T-cell (primary cell): ENCODE data around the gene PTCD1. TPM values are rescaled to one million over a fixed set of nuclear protein-coding genes. Genes with fewer than 3 reads are reported as not detected.
"Not testable (repeated sequence)": the region's sequence is repeated elsewhere in the genome, so short reads cannot be mapped to it uniquely, and the experiment has no call there.

Experiments
- ATAC-seq, 4 experiments: fragments of 200-7000 bp in 3 of 4; fragments of 150-1000 bp in 1 of 4; cut with Tn5 transposase; replicated peaks in 1 of 4; 1 replicate in 3 of 4; 2 replicates in 1 of 4; pipeline ENCODE4 v1.10.0; 2021; ENCODE audit warnings: moderate library complexity in 3 of 4, mild to moderate bottlenecking in 2 of 4, moderate number of reproducible peaks in 1 of 4
- CTCF ChIA-PET, 2 donors: fragments of 300-600 bp; sonication (Branson Sonifier 250); formaldehyde crosslinking; loops; one replicate each; lab custom pipeline; 2022; ENCODE audit warnings: antibody characterized with exemption in 2 of 2; lab: Charles Lee
- POLR2A ChIA-PET, 2 donors: fragments of 300-600 bp; sonication (Branson Sonifier 250); formaldehyde crosslinking; loops; one replicate each; lab custom pipeline; 2022; ENCODE audit warnings: antibody characterized with exemption in 2 of 2; lab: Charles Lee
- DNase-seq, 35 experiments: peaks; one replicate each; pipeline versions ENCODE4 v3.0.0 to v3.0.0-alpha.2; 2013 to 2023
- H3K27ac ChIP-seq: one replicate; pipeline ENCODE4 v1.5.1; 2013; ENCODE audit warnings: low read length
- H3K27me3 ChIP-seq, 2 experiments: replicated peaks in 1 of 2; 1 replicate in 1 of 2; 2 replicates in 1 of 2; pipeline versions ENCODE4 v1.6.1 to v1.7.0; 2013; ENCODE audit warnings: low read length in 1 of 2, mixed read lengths in 1 of 2; ENCODE audit not compliant: control insufficient read depth in 2 of 2, insufficient read depth in 2 of 2; ENCODE audit errors: extremely low read depth in 1 of 2
- H3K36me3 ChIP-seq, 2 donors: 1 replicate in 1 of 2; 2 replicates in 1 of 2; pipeline versions ENCODE4 v1.6.1 to v1.7.0; 2013; ENCODE audit warnings: low read length in 1 of 2; ENCODE audit not compliant: control insufficient read depth in 2 of 2, insufficient read depth in 1 of 2; ENCODE audit errors: extremely low read depth in 1 of 2
- H3K4me1 ChIP-seq, 2 experiments: 1 replicate in 1 of 2; 2 replicates in 1 of 2; pipeline versions ENCODE4 v1.6.1 to v1.7.0; 2013; ENCODE audit warnings: low read length in 2 of 2, mixed read lengths in 1 of 2; ENCODE audit not compliant: insufficient read depth in 2 of 2, control insufficient read depth in 1 of 2; ENCODE audit errors: extremely low read depth in 1 of 2
- H3K4me3 ChIP-seq, 2 donors: 1 replicate in 1 of 2; 2 replicates in 1 of 2; pipeline versions ENCODE4 v1.5.1 to v1.7.0; 2013; ENCODE audit warnings: mild to moderate bottlenecking in 2 of 2, low read length in 1 of 2, moderate library complexity in 1 of 2; ENCODE audit not compliant: control insufficient read depth in 1 of 2; ENCODE audit errors: extremely low read depth in 1 of 2
- H3K9me3 ChIP-seq: 2 replicates; pipeline ENCODE4 v1.7.0; 2013
- H3K27ac Mint-ChIP-seq, 2 donors: one replicate each; pipeline ENCODE4 v1.8.0; 2020 to 2021; ENCODE audit warnings: mild to moderate bottlenecking in 2 of 2, mixed read lengths in 2 of 2
- H3K27me3 Mint-ChIP-seq, 2 donors: one replicate each; pipeline ENCODE4 v1.8.0; 2021 to 2022; ENCODE audit warnings: mixed read lengths in 2 of 2
- H3K36me3 Mint-ChIP-seq: one replicate; pipeline ENCODE4 v1.8.0; 2021; ENCODE audit warnings: mixed read lengths
- H3K4me1 Mint-ChIP-seq, 3 donors: one replicate each; pipeline ENCODE4 v1.8.0; 2020 to 2022; ENCODE audit warnings: mixed read lengths in 3 of 3, mild to moderate bottlenecking in 1 of 3
- H3K4me3 Mint-ChIP-seq, 3 donors: one replicate each; pipeline ENCODE4 v1.8.0; 2020 to 2022; ENCODE audit warnings: mild to moderate bottlenecking in 3 of 3, mixed read lengths in 3 of 3, moderate library complexity in 3 of 3
- H3K9me3 Mint-ChIP-seq, 3 donors: one replicate each; pipeline ENCODE4 v1.8.0; 2020 to 2022; ENCODE audit warnings: mixed read lengths in 3 of 3
- WGBS: methylation state at CpG from one replicate; pipeline ENCODE4 v1.1.5; 2013; ENCODE audit warnings: missing lambda C conversion rate; ENCODE audit not compliant: insufficient coverage; 5-methylcytosine and 5-hydroxymethylcytosine counted together
- total RNA-seq, 35 experiments: library from RNA in 6 of 35; stranded (reverse) in 6 of 35; fragments of 120-200 nt in 1 of 35; gene quantifications; one replicate each; pipeline versions ENCODE4 v1.2.1 to v1.2.4 and lab custom pipeline; 2013 to 2026

Gene PTCD1
- total RNA-seq, 5 donors from 2014 or later (not counting 1 experiment from before 2014, with no cell fraction given), result 5.4 to 11.6 (median 10.5) TPM

DNA sequence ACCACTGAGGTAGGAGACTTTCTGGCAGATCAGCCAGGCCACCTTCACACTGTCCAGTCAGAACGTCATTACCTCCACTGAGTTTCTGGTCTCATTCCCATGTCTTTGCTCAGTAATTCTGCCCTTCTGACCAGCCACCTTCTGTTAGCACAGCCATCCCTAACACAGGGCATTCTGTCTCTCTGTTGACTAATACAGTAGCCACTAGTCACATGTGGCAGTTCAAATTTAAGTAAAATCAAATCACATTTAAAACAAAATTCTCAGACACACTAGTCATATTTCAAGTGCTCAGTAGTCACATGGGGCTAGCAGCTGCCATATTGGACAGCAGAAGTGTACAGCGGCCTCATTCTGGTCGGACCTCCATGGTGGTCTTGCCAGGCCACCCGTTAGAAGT is 7.5 kb upstream of the PTCD1 start:
- H3K4me1 Mint-ChIP-seq, result peaks cover 13 to 15% (median 13%) of the 10 kb centered on the region in 3 donors
- no peak overlapping the region for H3K27ac Mint-ChIP-seq
- ATAC-seq (no peak), DNase-seq (no peak)
- Histone ChIP-seq H3K36me3 (peaks cover 12 to 66% of the 10 kb centered on the region in 2 donors), H3K9me3 (no peaks in the 10 kb centered on the region), H3K27me3 (no peaks in the 10 kb centered on the region), H3K4me3 (no peak overlapping the region), H3K27ac (no peak overlapping the region), H3K4me1 (peaks cover 0 to 2% of the 10 kb centered on the region in 2 experiments)
- no peaks in the 10 kb centered on the region for H3K27me3 Mint-ChIP-seq
- CTCF ChIA-PET, result no interaction called here
- no peak overlapping the region for H3K4me3 Mint-ChIP-seq
- peaks cover 32% of the 10 kb centered on the region for H3K36me3 Mint-ChIP-seq
- POLR2A ChIA-PET, result interaction anchor here in 1 of 2 donors (0.6 kb wide), 1 partner anchor 79 kb away, joined by 7 read pairs; no protein-coding TSS in a partner anchor
- 93% methylated on average over 4 of the region's 4 CpGs for WGBS
- H3K9me3 Mint-ChIP-seq, result no peaks in the 10 kb centered on the region

- no peak for ATAC-seq
- POLR2A ChIA-PET, result no interaction called here
- Mint-ChIP-seq H3K4me1 (peaks cover 32 to 41% (median 39%) of the 10 kb centered on the region in 3 donors), H3K4me3 (peak overlapping the region; percentile 91 to 100 (median 95)), H3K27me3 (no peaks in the 10 kb centered on the region), H3K36me3 (peaks cover 14% of the 10 kb centered on the region), H3K9me3 (no peaks in the 10 kb centered on the region), H3K27ac (peak overlapping the region in 1 of 2 donors; percentile 92)
- H3K4me3 ChIP-seq, result no peak overlapping the region
- CTCF ChIA-PET, result no interaction called here
- WGBS, result no CpG with 5 or more reads among the region's 9 CpGs
- no peaks in the 10 kb centered on the region for H3K27me3 ChIP-seq
- H3K27ac ChIP-seq, result no peak overlapping the region
- peaks cover 0 to 20% of the 10 kb centered on the region in 2 donors for H3K36me3 ChIP-seq
- H3K4me1 ChIP-seq, result peaks cover 0 to 28% of the 10 kb centered on the region in 2 experiments
- H3K9me3 ChIP-seq, result no peaks in the 10 kb centered on the region
- DNase-seq, result no peak
Measured at GRCh38 chr7:99440195-99440594, 1.6 kb upstream of the PTCD1 start.

DNA sequence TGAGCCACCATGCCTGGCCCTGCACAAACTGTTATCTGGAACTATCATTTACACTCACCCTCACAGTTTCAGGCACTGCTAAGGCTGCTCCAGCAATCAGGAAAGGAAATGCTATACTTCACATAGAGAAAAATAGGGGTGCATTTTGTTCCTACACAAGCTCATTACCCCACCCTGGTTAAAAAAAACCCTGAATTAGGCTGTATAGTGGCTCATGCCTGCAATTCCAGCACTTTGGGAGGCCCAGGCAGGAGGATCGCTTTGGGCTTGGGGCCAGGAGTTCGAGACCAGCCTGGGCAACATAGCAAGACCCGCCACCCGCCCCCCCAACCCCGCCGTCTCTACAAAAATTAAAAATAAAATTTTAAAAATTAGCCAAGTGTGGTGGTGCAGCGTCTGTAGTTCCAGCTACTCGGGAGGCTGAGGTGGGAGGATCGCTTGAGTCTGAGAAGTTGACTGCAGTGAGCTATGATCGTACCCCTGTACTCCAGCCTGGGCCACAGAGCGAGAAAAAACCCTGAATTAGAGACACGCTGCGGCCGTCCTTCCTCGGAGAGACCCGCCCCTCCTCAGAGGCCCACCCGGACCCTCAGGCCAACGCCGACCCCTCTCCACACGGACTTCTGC is 539 bp downstream of the PTCD1 start:
- Mint-ChIP-seq H3K9me3 (no peaks in the 10 kb centered on the region), H3K27me3 (no peaks in the 10 kb centered on the region), H3K4me3 (peak overlapping the region; percentile 91 to 100 (median 95)), H3K27ac (peak overlapping the region; percentile 95 to 96), H3K36me3 (peaks cover 13% of the 10 kb centered on the region), H3K4me1 (peaks cover 29 to 37% (median 36%) of the 10 kb centered on the region in 3 donors)
- H3K9me3 ChIP-seq, result no peaks in the 10 kb centered on the region
- CTCF ChIA-PET, result interaction anchor here in 1 of 2 donors (0.7 kb wide), 1 partner anchor 23 kb away, joined by 3 read pairs; no protein-coding TSS in a partner anchor
- peaks cover 0 to 28% of the 10 kb centered on the region in 2 experiments for H3K4me1 ChIP-seq
- H3K36me3 ChIP-seq, result peaks cover 0 to 10% of the 10 kb centered on the region in 2 donors
- no peaks in the 10 kb centered on the region for H3K27me3 ChIP-seq
- POLR2A ChIA-PET, result no interaction called here
- DNase-seq, result peak in 3 of 35 experiments; percentile 4 to 6 (median 5)
- 3% methylated on average over 12 of the region's 20 CpGs for WGBS
- H3K27ac ChIP-seq, result peak overlapping the region; percentile 85
- peak overlapping the region; percentile 82 to 92 for H3K4me3 ChIP-seq
- ATAC-seq, result peak; percentile 10 to 28 (median 22)

- no peak overlapping the region for H3K4me3 Mint-ChIP-seq
Measured at GRCh38 chr7:99433158-99433557, 5.4 kb downstream of the PTCD1 start.

DNA sequence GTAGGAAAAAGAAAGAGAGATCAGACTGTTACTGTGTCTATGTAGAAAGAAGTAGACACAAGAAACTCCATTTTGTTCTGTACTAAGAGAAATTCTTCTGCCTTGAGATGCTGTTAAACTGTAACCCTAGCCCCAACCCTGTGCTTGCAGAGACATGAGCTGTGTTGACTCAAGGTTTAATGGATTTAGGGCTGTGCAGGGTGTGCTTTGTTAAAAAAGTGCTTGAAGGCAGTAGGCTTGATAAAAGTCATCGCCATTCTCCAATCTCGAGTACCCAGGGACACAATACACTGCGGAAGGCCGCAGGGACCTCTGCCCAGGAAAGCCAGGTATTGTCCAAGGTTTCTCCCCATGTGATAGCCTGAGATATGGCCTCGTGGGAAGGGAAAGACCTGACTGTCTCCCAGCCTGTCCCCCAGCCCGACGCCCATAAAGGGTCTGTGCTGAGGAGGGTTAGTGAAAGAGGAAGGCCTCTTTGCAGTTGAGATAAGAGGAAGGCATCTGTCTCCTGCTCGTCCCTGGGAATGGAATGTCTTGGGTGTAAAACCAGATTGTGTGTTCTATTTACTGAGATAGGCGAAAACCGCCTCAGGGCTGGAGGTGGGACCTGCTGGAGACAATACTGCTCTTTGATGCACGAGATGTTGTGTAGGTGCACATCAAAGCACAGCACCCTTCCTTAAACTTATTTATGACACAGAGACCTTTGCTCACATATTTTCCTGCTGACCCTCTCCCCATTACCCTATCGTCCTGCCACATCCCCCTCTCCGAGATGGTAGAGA is 6.7 kb downstream of the PTCD1 start:
- Histone ChIP-seq H3K4me1 (peaks cover 0 to 15% of the 10 kb centered on the region in 2 experiments), H3K36me3 (peaks cover 20 to 35% of the 10 kb centered on the region in 2 donors)
- H3K27me3 Mint-ChIP-seq, POLR2A ChIA-PET, H3K4me3 ChIP-seq, H3K27me3 ChIP-seq, H3K9me3 Mint-ChIP-seq, ATAC-seq, H3K4me3 Mint-ChIP-seq, H3K27ac Mint-ChIP-seq, H3K27ac ChIP-seq, CTCF ChIA-PET, DNase-seq, H3K9me3 ChIP-seq: not testable (repeated sequence)
- H3K36me3 Mint-ChIP-seq, result peaks cover 16% of the 10 kb centered on the region
- 95% methylated on average over 4 of the region's 13 CpGs for WGBS
- H3K4me1 Mint-ChIP-seq, result peaks cover 0 to 11% (median 6%) of the 10 kb centered on the region in 3 donors

More at GRCh38 chr7:99433158-99433557, 5.4 kb downstream of the PTCD1 start:
- ChIA-PET POLR2A (no interaction called here), CTCF (no interaction called here)
- WGBS, result 93% methylated on average over 6 of the region's 9 CpGs
- H3K4me3 ChIP-seq, result no peak overlapping the region
- Mint-ChIP-seq H3K9me3 (no peaks in the 10 kb centered on the region), H3K27ac (no peak overlapping the region), H3K36me3 (peaks cover 16% of the 10 kb centered on the region), H3K27me3 (no peaks in the 10 kb centered on the region), H3K4me1 (peaks cover 0 to 14% (median 13%) of the 10 kb centered on the region in 3 donors)
- peaks cover 20 to 35% of the 10 kb centered on the region in 2 donors for H3K36me3 ChIP-seq
- H3K27ac ChIP-seq, result no peak overlapping the region
- DNase-seq, result no peak
- H3K9me3 ChIP-seq, result no peaks in the 10 kb centered on the region
- peaks cover 0 to 22% of the 10 kb centered on the region in 2 experiments for H3K4me1 ChIP-seq
- H3K27me3 ChIP-seq, result no peaks in the 10 kb centered on the region
- no peak for ATAC-seq

GRCh38 chr7:99429756-99430155 is 8.8 kb downstream of the PTCD1 start:
- Mint-ChIP-seq H3K4me1 (peaks cover 0 to 6% (median 5%) of the 10 kb centered on the region in 3 donors), H3K27me3 (no peaks in the 10 kb centered on the region), H3K36me3 (peaks cover 15% of the 10 kb centered on the region), H3K27ac (no peak overlapping the region), H3K4me3 (no peak overlapping the region), H3K9me3 (no peaks in the 10 kb centered on the region)
- Histone ChIP-seq H3K4me1 (peaks cover 0 to 15% of the 10 kb centered on the region in 2 experiments), H3K36me3 (peaks cover 29 to 35% of the 10 kb centered on the region in 2 donors), H3K9me3 (no peaks in the 10 kb centered on the region), H3K27me3 (no peaks in the 10 kb centered on the region), H3K4me3 (no peak overlapping the region), H3K27ac (no peak overlapping the region)
- ATAC-seq, result no peak
- DNase-seq, result no peak
- CTCF ChIA-PET, result no interaction called here
- POLR2A ChIA-PET, result no interaction called here
- 95% methylated on average over 6 of the region's 8 CpGs for WGBS
